Prostate gland (tissue), 2 donors: ENCODE data around the gene RARRES2. TPM values are rescaled to one million over a fixed set of nuclear protein-coding genes. Genes with fewer than 3 reads are reported as not detected.
A peak's percentile ranks its signal among the peaks of the same experiment; 100 is the strongest.

ENCODE experiments used
- DNase-seq: peaks from one replicate; pipeline ENCODE4 v3.0.0-alpha.2; 2019; ENCODE audit warnings: low spot score
- H3K27ac ChIP-seq, 2 donors: fragments of 200-600 bp; sonication (generic); 2 replicates each; pipeline ENCODE4 v1.5.1; 2017 to 2019
- H3K27me3 ChIP-seq: fragments of 200-600 bp; sonication (generic); replicated peaks from 2 replicates; pipeline ENCODE4 v1.5.1; 2019; ENCODE audit not compliant: insufficient read depth
- H3K36me3 ChIP-seq, 2 donors: fragments of 200-600 bp; sonication (generic); 1 replicate in 1 of 2; 2 replicates in 1 of 2; pipeline versions ENCODE4 v1.5.1 to v1.8.1; 2017 to 2019
- H3K4me1 ChIP-seq: fragments of 200-600 bp; sonication (generic); replicated peaks from 2 replicates; pipeline ENCODE4 v1.5.1; 2019
- H3K4me3 ChIP-seq, 2 donors: fragments of 200-600 bp; sonication (generic); 2 replicates each; pipeline ENCODE4 v1.5.1; 2017 to 2019
- H3K9me3 ChIP-seq: fragments of 200-600 bp; sonication (generic); 2 replicates; pipeline ENCODE4 v1.5.1; 2017
- CTCF ChIP-seq, 4 experiments: fragments of 200-600 bp in 2 of 4; fragments of 450-650 bp in 2 of 4; sonication (generic) in 2 of 4; IDR thresholded peaks; 1 replicate in 3 of 4; 2 replicates in 1 of 4; pipeline ENCODE4 v1.5.1; 2016 to 2019; ENCODE audit warnings: antibody characterized with exemption in 4 of 4, mild to moderate bottlenecking in 2 of 4, moderate library complexity in 2 of 4
- POLR2A ChIP-seq: fragments of 450-650 bp; IDR thresholded peaks from one replicate; pipeline ENCODE4 v1.6.1; 2016; ENCODE audit warnings: antibody characterized with exemption, mild to moderate bottlenecking
- POLR2AphosphoS5 ChIP-seq: sonication (generic); formaldehyde crosslinking; IDR thresholded peaks from one replicate; pipeline ENCODE4 v1.6.1; 2017; ENCODE audit warnings: antibody characterized with exemption
- WGBS: methylation state at CpG from one replicate; pipeline ENCODE4 v1.1.5; 2018; 5-methylcytosine and 5-hydroxymethylcytosine counted together
- intact Hi-C: fragments of 100-400 bp; cut with DNase I; formaldehyde crosslinking; loops from one replicate; pipeline ENCODE4 v1.14.2; 2022
- total RNA-seq, 2 donors: library from RNA; depleted of rRNA; stranded (reverse); fragments of >200 nt; gene quantifications; one replicate each; pipeline ENCODE4 v1.1.0, GENCODE V29; 2016

Gene RARRES2
- total RNA-seq, 2 donors from 2014 or later: 98.8 to 99.8 TPM

DNA sequence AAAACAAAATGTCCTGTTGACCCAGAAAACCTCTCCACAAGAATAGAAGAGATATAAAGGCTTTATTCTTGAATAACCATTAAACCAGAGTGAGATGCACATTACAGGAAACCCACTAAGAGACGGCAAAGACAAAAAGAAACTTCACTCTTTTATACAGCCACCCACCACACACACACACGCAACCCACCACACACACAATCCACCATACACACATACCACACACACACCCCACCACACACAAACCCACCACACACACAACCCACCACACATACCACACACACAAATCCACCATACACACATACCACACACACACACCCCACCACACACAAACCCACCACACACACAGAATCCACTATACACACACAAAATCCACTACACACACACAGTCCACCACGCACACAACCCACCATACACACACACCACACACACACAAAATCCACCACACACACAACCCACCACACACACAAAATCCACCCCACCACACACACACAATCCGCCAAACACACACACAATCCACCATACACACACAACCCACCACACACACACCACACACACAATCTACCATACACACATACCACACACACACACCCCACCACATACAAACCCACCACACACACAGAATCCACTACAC lies 17.7 kb upstream of the RARRES2 start:
- 88% methylated on average over 4 of the region's 4 CpGs for WGBS

GRCh38 chr7:150358433-150358832 lies 17.0 kb upstream of the RARRES2 start:
- 98% methylated on average over 4 of the region's 4 CpGs for WGBS
- intact Hi-C loops: no loop called here
- H3K4me3 ChIP-seq: no peak overlapping the region

More for the DNA sequence above, 17.7 kb upstream of the RARRES2 start:
- H3K27ac ChIP-seq: no peak overlapping the region
- intact Hi-C loops: no loop called here
- no peak for TF ChIP-seq POLR2A
- TF ChIP-seq POLR2AphosphoS5: no peak
- TF ChIP-seq CTCF (IDR thresholded peaks at IDR 0.05): no peak
- no peaks in the 10 kb centered on the region for H3K4me1 ChIP-seq
- H3K9me3 ChIP-seq: no peaks in the 10 kb centered on the region
- H3K4me3 ChIP-seq: no peak overlapping the region
- no peaks in the 10 kb centered on the region for H3K36me3 ChIP-seq
- DNase-seq: no peak
- H3K27me3 ChIP-seq: no peaks in the 10 kb centered on the region

DNA sequence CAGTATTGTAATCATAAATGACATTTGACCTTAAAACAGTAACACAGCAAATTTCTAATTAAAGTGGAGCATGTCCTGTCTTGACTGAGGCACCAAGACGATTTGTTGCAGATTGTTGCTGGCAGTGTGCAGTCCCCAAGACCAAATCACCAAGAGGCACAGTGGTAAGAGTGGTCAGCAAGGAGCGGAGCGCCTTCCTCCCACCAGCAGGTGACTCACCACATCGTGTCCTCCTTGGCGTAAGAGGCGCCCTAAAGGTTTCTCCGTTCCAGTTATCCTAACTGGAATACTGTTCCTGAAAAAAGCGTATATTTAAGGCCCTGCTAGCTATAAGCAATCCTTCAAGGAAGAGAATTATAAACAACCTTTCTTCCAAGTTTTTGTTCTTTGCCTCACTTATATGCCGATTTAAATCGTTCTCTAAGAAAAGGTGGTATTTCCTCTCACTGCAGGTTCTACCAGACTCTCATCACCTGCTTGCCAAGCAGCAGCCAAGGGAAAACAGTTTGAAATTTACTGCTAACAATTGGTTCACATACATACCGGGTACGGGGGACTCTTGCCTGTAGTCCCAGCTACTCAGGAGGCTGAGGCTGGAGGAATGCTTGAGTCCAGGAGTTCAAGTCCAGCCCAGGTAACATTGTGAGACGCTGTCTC lies 16.5 kb upstream of the RARRES2 start:
- Histone ChIP-seq H3K27ac (no peak overlapping the region), H3K4me1 (no peaks in the 10 kb centered on the region), H3K27me3 (no peaks in the 10 kb centered on the region), H3K9me3 (no peaks in the 10 kb centered on the region), H3K4me3 (no peak overlapping the region), H3K36me3 (no peaks in the 10 kb centered on the region)
- WGBS: 57% methylated on average over 13 of the region's 13 CpGs
- intact Hi-C loops: no loop called here
- DNase-seq: no peak
- TF ChIP-seq CTCF (IDR thresholded peaks at IDR 0.05) (peak in 1 of 4 experiments; percentile 28), POLR2AphosphoS5 (no peak), POLR2A (no peak)

More at GRCh38 chr7:150358433-150358832, 17.0 kb upstream of the RARRES2 start:
- no peaks in the 10 kb centered on the region for H3K4me1 ChIP-seq
- no peaks in the 10 kb centered on the region for H3K9me3 ChIP-seq
- no peak overlapping the region for H3K27ac ChIP-seq
- TF ChIP-seq POLR2A: no peak
- TF ChIP-seq CTCF (IDR thresholded peaks at IDR 0.05): no peak
- TF ChIP-seq POLR2AphosphoS5: no peak
- H3K36me3 ChIP-seq: no peaks in the 10 kb centered on the region
- H3K27me3 ChIP-seq: no peaks in the 10 kb centered on the region
- DNase-seq: no peak

DNA sequence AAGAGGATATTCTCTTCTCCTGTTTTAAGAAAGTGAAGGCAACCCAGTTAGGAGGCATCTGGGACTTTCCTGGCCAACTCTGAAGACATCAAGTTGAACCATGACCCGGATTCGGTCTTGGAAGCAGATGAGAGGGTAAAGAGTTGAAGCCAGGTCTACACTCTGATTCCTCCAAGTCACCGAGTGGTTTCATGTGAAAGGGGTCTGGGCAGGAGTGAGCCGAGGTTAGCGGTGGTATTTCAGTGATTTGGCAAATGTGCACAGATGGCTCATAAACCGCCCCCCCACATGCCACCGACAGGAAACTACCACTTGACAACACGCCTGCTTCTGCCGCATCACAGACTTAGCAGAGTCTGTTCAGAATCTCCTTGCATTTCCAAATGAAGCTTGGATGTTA lies 15.8 kb upstream of the RARRES2 start:
- Histone ChIP-seq H3K36me3 (no peaks in the 10 kb centered on the region), H3K4me1 (no peaks in the 10 kb centered on the region), H3K4me3 (no peak overlapping the region), H3K9me3 (no peaks in the 10 kb centered on the region), H3K27me3 (no peaks in the 10 kb centered on the region), H3K27ac (no peak overlapping the region)
- no peak for DNase-seq
- 28% methylated on average over 9 of the region's 9 CpGs for WGBS
- intact Hi-C loops: no loop called here
- no peak for TF ChIP-seq CTCF (IDR thresholded peaks at IDR 0.05)
- no peak for TF ChIP-seq POLR2AphosphoS5
- no peak for TF ChIP-seq POLR2A
